T-cell (primary cell): Measurements from ENCODE around the gene AURKB. TPM values are rescaled to one million over a fixed set of nuclear protein-coding genes. Genes with fewer than 3 reads are reported as not detected.

ENCODE experiments used
- ATAC-seq, 4 experiments: fragments of 200-7000 bp in 3 of 4; fragments of 150-1000 bp in 1 of 4; cut with Tn5 transposase; replicated peaks in 1 of 4; 1 replicate in 3 of 4; 2 replicates in 1 of 4; pipeline ENCODE4 v1.10.0; 2021; ENCODE audit warnings: moderate library complexity in 3 of 4, mild to moderate bottlenecking in 2 of 4, moderate number of reproducible peaks in 1 of 4
- CTCF ChIA-PET, 2 donors: fragments of 300-600 bp; sonication (Branson Sonifier 250); formaldehyde crosslinking; loops; one replicate each; lab custom pipeline; 2022; ENCODE audit warnings: antibody characterized with exemption in 2 of 2; lab: Charles Lee
- POLR2A ChIA-PET, 2 donors: fragments of 300-600 bp; sonication (Branson Sonifier 250); formaldehyde crosslinking; loops; one replicate each; lab custom pipeline; 2022; ENCODE audit warnings: antibody characterized with exemption in 2 of 2; lab: Charles Lee
- DNase-seq, 35 experiments: peaks; one replicate each; pipeline versions ENCODE4 v3.0.0 to v3.0.0-alpha.2; 2013 to 2023
- H3K27ac ChIP-seq: one replicate; pipeline ENCODE4 v1.5.1; 2013; ENCODE audit warnings: low read length
- H3K27me3 ChIP-seq, 2 experiments: replicated peaks in 1 of 2; 1 replicate in 1 of 2; 2 replicates in 1 of 2; pipeline versions ENCODE4 v1.6.1 to v1.7.0; 2013; ENCODE audit warnings: low read length in 1 of 2, mixed read lengths in 1 of 2; ENCODE audit not compliant: control insufficient read depth in 2 of 2, insufficient read depth in 2 of 2; ENCODE audit errors: extremely low read depth in 1 of 2
- H3K36me3 ChIP-seq, 2 donors: 1 replicate in 1 of 2; 2 replicates in 1 of 2; pipeline versions ENCODE4 v1.6.1 to v1.7.0; 2013; ENCODE audit warnings: low read length in 1 of 2; ENCODE audit not compliant: control insufficient read depth in 2 of 2, insufficient read depth in 1 of 2; ENCODE audit errors: extremely low read depth in 1 of 2
- H3K4me1 ChIP-seq, 2 experiments: 1 replicate in 1 of 2; 2 replicates in 1 of 2; pipeline versions ENCODE4 v1.6.1 to v1.7.0; 2013; ENCODE audit warnings: low read length in 2 of 2, mixed read lengths in 1 of 2; ENCODE audit not compliant: insufficient read depth in 2 of 2, control insufficient read depth in 1 of 2; ENCODE audit errors: extremely low read depth in 1 of 2
- H3K4me3 ChIP-seq, 2 donors: 1 replicate in 1 of 2; 2 replicates in 1 of 2; pipeline versions ENCODE4 v1.5.1 to v1.7.0; 2013; ENCODE audit warnings: mild to moderate bottlenecking in 2 of 2, low read length in 1 of 2, moderate library complexity in 1 of 2; ENCODE audit not compliant: control insufficient read depth in 1 of 2; ENCODE audit errors: extremely low read depth in 1 of 2
- H3K9me3 ChIP-seq: 2 replicates; pipeline ENCODE4 v1.7.0; 2013
- H3K27ac Mint-ChIP-seq, 2 donors: one replicate each; pipeline ENCODE4 v1.8.0; 2020 to 2021; ENCODE audit warnings: mild to moderate bottlenecking in 2 of 2, mixed read lengths in 2 of 2
- H3K27me3 Mint-ChIP-seq, 2 donors: one replicate each; pipeline ENCODE4 v1.8.0; 2021 to 2022; ENCODE audit warnings: mixed read lengths in 2 of 2
- H3K36me3 Mint-ChIP-seq: one replicate; pipeline ENCODE4 v1.8.0; 2021; ENCODE audit warnings: mixed read lengths
- H3K4me1 Mint-ChIP-seq, 3 donors: one replicate each; pipeline ENCODE4 v1.8.0; 2020 to 2022; ENCODE audit warnings: mixed read lengths in 3 of 3, mild to moderate bottlenecking in 1 of 3
- H3K4me3 Mint-ChIP-seq, 3 donors: one replicate each; pipeline ENCODE4 v1.8.0; 2020 to 2022; ENCODE audit warnings: mild to moderate bottlenecking in 3 of 3, mixed read lengths in 3 of 3, moderate library complexity in 3 of 3
- H3K9me3 Mint-ChIP-seq, 3 donors: one replicate each; pipeline ENCODE4 v1.8.0; 2020 to 2022; ENCODE audit warnings: mixed read lengths in 3 of 3
- WGBS: methylation state at CpG from one replicate; pipeline ENCODE4 v1.1.5; 2013; ENCODE audit warnings: missing lambda C conversion rate; ENCODE audit not compliant: insufficient coverage; 5-methylcytosine and 5-hydroxymethylcytosine counted together
- total RNA-seq, 35 experiments: library from RNA in 6 of 35; stranded (reverse) in 6 of 35; fragments of 120-200 nt in 1 of 35; gene quantifications; one replicate each; pipeline versions ENCODE4 v1.2.1 to v1.2.4 and lab custom pipeline; 2013 to 2026

The AURKB gene
- total RNA-seq, 5 donors from 2014 or later (not counting 1 experiment from before 2014, with no cell fraction given) = 1.0 to 2.7 (median 1.7) TPM

DNA sequence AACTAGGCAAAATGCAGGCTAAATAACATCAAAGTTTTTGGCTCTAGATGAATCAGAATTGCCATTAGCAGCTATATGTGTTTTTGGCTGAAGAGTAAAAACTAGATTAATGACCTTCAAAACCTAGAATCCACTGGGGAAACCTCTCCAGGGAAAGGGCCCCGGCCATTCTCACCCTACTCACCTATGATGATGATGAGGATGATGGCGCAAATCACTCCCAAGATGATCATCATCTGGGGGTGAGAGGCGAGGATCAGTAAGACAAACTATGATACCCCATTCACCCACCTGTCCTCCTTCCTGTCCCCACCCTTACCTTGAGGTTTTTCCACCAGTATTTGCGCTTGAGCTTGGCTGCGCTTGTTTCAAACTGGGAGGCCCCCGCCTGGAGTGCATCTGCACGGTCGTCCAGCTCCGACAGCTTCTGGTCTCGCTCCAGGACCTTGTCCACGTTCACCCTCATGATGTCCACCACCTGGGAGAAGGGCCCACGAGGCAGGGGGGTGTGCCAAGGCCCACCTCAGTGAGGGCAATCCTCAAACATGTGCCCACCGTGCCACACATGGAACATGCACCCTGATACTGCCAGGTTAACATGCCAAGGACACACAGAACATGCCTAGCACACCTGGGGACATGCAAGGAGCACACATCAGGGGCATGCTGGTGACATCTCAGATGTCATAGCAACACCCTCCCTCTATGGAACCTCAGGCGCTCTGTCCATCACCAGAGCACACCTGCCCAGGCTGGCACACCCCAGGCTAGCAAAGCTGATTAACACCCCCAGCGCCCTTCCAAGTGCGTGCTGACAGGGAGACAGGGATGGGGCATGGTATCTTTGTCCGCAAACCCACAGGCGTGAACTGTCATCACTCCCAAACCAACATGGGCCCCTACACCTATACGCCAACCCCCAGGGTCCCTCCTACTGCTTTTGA is 48.8 kb downstream of the AURKB start:
- Mint-ChIP-seq H3K4me1 (peaks cover 56 to 63% (median 63%) of the 10 kb centered on the region in 3 donors), H3K4me3 (peak overlapping the region; percentile 85 to 86 (median 86)), H3K27ac (peak overlapping the region; percentile 90 to 94), H3K27me3 (no peaks in the 10 kb centered on the region), H3K36me3 (peaks cover 25% of the 10 kb centered on the region), H3K9me3 (no peaks in the 10 kb centered on the region)
- Histone ChIP-seq H3K9me3 (no peaks in the 10 kb centered on the region), H3K27me3 (no peaks in the 10 kb centered on the region), H3K4me1 (peaks cover 25 to 88% of the 10 kb centered on the region in 2 experiments), H3K36me3 (peaks cover 9 to 33% of the 10 kb centered on the region in 2 donors), H3K27ac (peak overlapping the region; percentile 99), H3K4me3 (peak overlapping the region; percentile 81 to 95)
- CTCF ChIA-PET = interaction anchor here (0.6 to 0.8 kb wide), 4 partner anchors 12 to 763 kb away, joined by 3 to 4 read pairs (median 4); no protein-coding TSS in a partner anchor
- WGBS = 35% methylated on average over 13 of the region's 19 CpGs
- ATAC-seq = no peak
- peak in 1 of 35 experiments; percentile 38 for DNase-seq
- POLR2A ChIA-PET = interaction anchor here in 1 of 2 donors (1.3 kb wide), 1 partner anchor 14 kb away, joined by 4 read pairs; no protein-coding TSS in a partner anchor

DNA sequence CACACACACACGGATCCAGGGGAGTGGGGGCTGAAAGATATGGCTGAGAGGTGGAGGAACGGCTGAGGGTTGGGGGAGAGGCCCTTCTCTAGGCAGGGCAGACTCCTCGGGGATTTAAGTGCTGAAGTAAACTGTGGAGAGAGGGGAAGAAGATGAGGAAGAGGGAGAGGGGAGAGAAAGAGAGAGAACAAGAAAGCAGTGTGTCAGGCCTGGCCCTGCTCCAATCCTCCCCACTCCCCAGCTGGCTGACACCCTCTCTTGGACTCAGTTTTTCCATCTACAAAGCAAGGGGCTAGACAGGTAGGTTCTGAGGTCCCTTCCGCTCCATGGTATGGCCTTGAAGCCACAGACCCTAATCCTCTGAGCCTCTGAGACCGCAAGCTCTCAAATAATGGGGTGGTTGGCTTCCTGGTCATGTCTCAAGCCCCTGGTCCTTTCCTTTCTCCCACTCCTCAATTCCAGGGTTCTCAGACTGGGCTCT is 49.6 kb downstream of the AURKB start:
- Histone ChIP-seq H3K9me3 (no peaks in the 10 kb centered on the region), H3K27me3 (no peaks in the 10 kb centered on the region), H3K36me3 (peaks cover 9 to 33% of the 10 kb centered on the region in 2 donors), H3K4me1 (peaks cover 26 to 88% of the 10 kb centered on the region in 2 experiments), H3K4me3 (peak overlapping the region; percentile 81 to 95), H3K27ac (peak overlapping the region; percentile 99)
- WGBS = 100% methylated on average over 2 of the region's 5 CpGs
- CTCF ChIA-PET = interaction anchor here (0.6 to 0.8 kb wide), 4 partner anchors 13 to 763 kb away, joined by 3 to 4 read pairs (median 4); no protein-coding TSS in a partner anchor
- Mint-ChIP-seq H3K27ac (peak overlapping the region; percentile 90 to 94), H3K36me3 (peaks cover 25% of the 10 kb centered on the region), H3K9me3 (no peaks in the 10 kb centered on the region), H3K4me1 (peaks cover 56 to 63% (median 60%) of the 10 kb centered on the region in 3 donors), H3K27me3 (no peaks in the 10 kb centered on the region), H3K4me3 (peak overlapping the region; percentile 85 to 86 (median 86))
- DNase-seq (peak in 1 of 35 experiments; percentile 12), ATAC-seq (no peak)
- POLR2A ChIA-PET = interaction anchor here (0.6 to 1.3 kb wide), 3 partner anchors 10 to 62 kb away, joined by 3 to 4 read pairs (median 4); no protein-coding TSS in a partner anchor

DNA sequence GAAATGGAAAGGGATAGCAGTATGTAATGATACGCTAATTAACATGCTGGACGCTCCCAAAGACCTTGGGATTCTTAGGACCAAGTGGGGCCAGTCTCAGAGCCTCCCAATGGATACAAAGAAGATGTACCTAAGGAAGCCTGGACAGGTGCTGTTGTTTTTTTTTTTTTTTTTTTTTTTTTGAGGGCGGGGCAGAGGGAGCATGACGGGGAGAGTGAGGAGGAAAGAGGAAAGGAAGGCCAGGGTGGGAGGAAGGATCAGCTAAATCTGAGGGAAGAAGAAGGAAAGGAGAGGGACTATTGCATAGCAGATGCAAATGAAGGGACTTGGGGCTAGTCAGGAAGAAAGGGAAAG is 50.2 kb downstream of the AURKB start:
- peak overlapping the region; percentile 99 for H3K27ac ChIP-seq
- CTCF ChIA-PET = interaction anchor here (0.6 to 0.8 kb wide), 2 partner anchors 21 to 22 kb away, joined by 4 read pairs; no protein-coding TSS in a partner anchor
- POLR2A ChIA-PET = interaction anchor here in 1 of 2 donors (0.6 to 1.0 kb wide), 2 partner anchors 9 to 62 kb away, joined by 3 to 4 read pairs; no protein-coding TSS in a partner anchor

DNA sequence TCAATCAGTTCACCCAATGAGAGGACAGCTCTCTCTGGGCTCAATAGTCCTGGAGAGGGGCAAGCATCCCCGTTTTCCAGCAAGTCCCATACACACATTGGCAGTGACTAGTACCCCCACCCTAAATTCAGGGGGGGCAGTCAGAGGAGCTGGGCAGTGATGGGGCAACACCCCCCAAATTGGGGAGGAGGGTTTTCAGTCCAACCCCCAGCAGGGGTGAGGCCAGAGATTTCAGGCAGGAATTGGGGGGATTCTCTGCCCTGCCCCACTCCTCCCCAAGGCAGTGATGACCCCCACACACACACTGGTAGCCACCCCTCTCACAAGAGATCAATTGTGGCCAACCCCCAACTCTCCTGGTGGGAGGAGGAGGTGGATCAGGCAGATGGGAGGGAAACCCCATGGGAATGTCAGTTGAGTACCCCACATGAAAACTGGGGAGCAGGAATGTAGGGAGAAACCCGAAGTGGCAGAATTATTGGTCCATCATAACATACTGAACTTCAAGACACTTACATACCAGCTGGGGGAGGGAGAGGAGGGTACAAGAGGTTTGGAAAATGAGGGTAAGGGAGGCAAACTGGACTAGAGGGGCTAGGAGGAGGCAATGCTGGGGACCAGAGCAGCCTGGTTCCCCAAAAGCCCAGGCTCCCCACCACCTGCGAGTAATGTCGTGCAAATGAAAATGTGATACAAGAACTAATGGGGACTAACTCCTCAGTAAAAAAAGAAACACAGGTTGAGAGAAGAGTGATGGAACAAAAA is 50.7 kb downstream of the AURKB start:
- ChIA-PET CTCF (interaction anchor here (0.6 to 2.0 kb wide), 4 partner anchors 14 to 100 kb away, joined by 3 to 10 read pairs (median 6); no protein-coding TSS in a partner anchor), POLR2A (interaction anchor here in 1 of 2 donors (1.0 to 1.2 kb wide), 2 partner anchors 18 to 63 kb away, joined by 4 to 8 read pairs; no protein-coding TSS in a partner anchor)
- Mint-ChIP-seq H3K4me3 (peak overlapping the region; percentile 57 to 85 (median 73)), H3K4me1 (peaks cover 54 to 61% (median 57%) of the 10 kb centered on the region in 3 donors), H3K36me3 (peaks cover 25% of the 10 kb centered on the region), H3K9me3 (no peaks in the 10 kb centered on the region), H3K27me3 (no peaks in the 10 kb centered on the region), H3K27ac (peak overlapping the region; percentile 87 to 92)
- Histone ChIP-seq H3K36me3 (peaks cover 9 to 33% of the 10 kb centered on the region in 2 donors), H3K4me1 (peaks cover 34 to 88% of the 10 kb centered on the region in 2 experiments), H3K9me3 (no peaks in the 10 kb centered on the region), H3K4me3 (no peak overlapping the region), H3K27ac (peak overlapping the region; percentile 99), H3K27me3 (no peaks in the 10 kb centered on the region)
- DNase-seq (peak in 1 of 35 experiments; percentile 12), ATAC-seq (no peak)
- no CpG with 5 or more reads among the region's 4 CpGs for WGBS

More for the DNA sequence above, 50.2 kb downstream of the AURKB start:
- Mint-ChIP-seq H3K4me3 (peak overlapping the region; percentile 57 to 86 (median 85)), H3K4me1 (peaks cover 59 to 62% (median 61%) of the 10 kb centered on the region in 3 donors), H3K27ac (peak overlapping the region; percentile 92 to 94), H3K36me3 (peaks cover 25% of the 10 kb centered on the region), H3K9me3 (no peaks in the 10 kb centered on the region), H3K27me3 (no peaks in the 10 kb centered on the region)
- peaks cover 9 to 33% of the 10 kb centered on the region in 2 donors for H3K36me3 ChIP-seq
- no peaks in the 10 kb centered on the region for H3K27me3 ChIP-seq
- peaks cover 32 to 88% of the 10 kb centered on the region in 2 experiments for H3K4me1 ChIP-seq
- 72% methylated on average over 2 of the region's 4 CpGs for WGBS
- DNase-seq (no peak), ATAC-seq (no peak)
- H3K4me3 ChIP-seq = no peak overlapping the region
- H3K9me3 ChIP-seq = no peaks in the 10 kb centered on the region

DNA sequence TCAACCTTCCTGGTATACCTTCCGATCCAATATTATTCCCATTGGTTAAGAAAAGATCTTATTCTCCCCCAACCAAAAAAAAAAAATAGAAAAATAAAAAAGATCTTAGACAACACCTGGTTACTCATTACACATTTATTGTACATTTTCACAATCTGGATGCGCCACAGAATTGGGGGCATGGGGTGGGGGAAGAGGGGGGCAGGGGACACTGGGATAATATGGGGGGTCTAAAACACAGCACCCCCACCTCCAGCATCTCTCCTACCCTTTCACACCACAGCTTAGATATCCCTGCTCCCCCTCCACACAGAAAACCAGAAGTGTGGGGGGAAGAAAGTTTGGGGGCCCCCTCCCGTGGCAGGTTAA is 51.4 kb downstream of the AURKB start:
- Histone ChIP-seq H3K36me3 (peaks cover 9 to 33% of the 10 kb centered on the region in 2 donors), H3K27ac (peak overlapping the region; percentile 99), H3K9me3 (no peaks in the 10 kb centered on the region), H3K4me1 (peaks cover 32 to 88% of the 10 kb centered on the region in 2 experiments), H3K27me3 (no peaks in the 10 kb centered on the region), H3K4me3 (no peak overlapping the region)
- peaks cover 47 to 60% (median 50%) of the 10 kb centered on the region in 3 donors for H3K4me1 Mint-ChIP-seq
- no peaks in the 10 kb centered on the region for H3K9me3 Mint-ChIP-seq
- H3K36me3 Mint-ChIP-seq = peaks cover 26% of the 10 kb centered on the region
- CTCF ChIA-PET = interaction anchor here (0.5 to 2.0 kb wide), 8 partner anchors 14 to 124 kb away, joined by 3 to 10 read pairs (median 6); no protein-coding TSS in a partner anchor
- peak overlapping the region; percentile 14 to 85 (median 26) for H3K4me3 Mint-ChIP-seq
- POLR2A ChIA-PET = interaction anchor here in 1 of 2 donors (0.6 to 1.2 kb wide), 2 partner anchors 18 to 29 kb away, joined by 4 to 8 read pairs; no protein-coding TSS in a partner anchor
- H3K27ac Mint-ChIP-seq = peak overlapping the region; percentile 87 to 88
- no peaks in the 10 kb centered on the region for H3K27me3 Mint-ChIP-seq
- DNase-seq (no peak), ATAC-seq (no peak)
- WGBS = no CpG with 5 or more reads among the region's 3 CpGs
